IPS-18c (cell line): Measurements from ENCODE around the gene RALA.

ENCODE experiments used
- H3K4me3 ChIP-seq: 2 replicates; pipeline ENCODE4 v1.7.0; 2013; ENCODE audit warnings: low read depth, mild to moderate bottlenecking, low read length, moderate library complexity; ENCODE audit not compliant: insufficient read depth
- H3K9me3 ChIP-seq: one replicate; pipeline ENCODE4 v1.6.1; 2013; ENCODE audit warnings: mild to moderate bottlenecking, low read length, moderate library complexity; ENCODE audit not compliant: control insufficient read depth, insufficient read depth

Gene RALA

DNA sequence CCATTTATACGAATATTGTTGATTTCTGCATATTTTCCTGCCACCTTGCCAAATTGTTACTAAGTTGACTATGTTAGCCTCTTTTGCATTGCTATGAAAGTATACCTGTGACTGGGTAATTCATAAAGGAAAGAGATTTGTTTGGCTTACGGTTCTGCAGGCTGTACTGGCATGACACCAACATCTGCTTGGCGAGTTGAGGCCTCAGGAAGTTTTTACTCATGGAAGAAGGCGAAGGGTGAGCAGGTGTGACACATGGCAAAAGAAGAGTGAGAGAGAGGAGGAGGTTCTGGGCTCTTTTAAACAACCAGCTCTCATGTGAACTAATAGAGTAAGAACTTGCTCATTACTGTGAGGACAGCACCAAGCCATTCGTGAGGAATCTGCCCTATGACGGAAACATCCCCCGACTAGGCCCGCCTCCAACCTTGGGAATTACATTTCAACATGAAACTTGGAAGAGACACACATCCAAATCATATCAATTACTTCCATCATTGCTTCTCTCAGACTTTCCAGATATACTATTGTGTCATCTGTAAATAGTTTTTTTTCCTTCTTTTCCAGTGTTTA, 8.4 kb downstream of the RALA start:
- Histone ChIP-seq H3K4me3 (no peak overlapping the region), H3K9me3 (peaks cover 3% of the 10 kb centered on the region)

DNA sequence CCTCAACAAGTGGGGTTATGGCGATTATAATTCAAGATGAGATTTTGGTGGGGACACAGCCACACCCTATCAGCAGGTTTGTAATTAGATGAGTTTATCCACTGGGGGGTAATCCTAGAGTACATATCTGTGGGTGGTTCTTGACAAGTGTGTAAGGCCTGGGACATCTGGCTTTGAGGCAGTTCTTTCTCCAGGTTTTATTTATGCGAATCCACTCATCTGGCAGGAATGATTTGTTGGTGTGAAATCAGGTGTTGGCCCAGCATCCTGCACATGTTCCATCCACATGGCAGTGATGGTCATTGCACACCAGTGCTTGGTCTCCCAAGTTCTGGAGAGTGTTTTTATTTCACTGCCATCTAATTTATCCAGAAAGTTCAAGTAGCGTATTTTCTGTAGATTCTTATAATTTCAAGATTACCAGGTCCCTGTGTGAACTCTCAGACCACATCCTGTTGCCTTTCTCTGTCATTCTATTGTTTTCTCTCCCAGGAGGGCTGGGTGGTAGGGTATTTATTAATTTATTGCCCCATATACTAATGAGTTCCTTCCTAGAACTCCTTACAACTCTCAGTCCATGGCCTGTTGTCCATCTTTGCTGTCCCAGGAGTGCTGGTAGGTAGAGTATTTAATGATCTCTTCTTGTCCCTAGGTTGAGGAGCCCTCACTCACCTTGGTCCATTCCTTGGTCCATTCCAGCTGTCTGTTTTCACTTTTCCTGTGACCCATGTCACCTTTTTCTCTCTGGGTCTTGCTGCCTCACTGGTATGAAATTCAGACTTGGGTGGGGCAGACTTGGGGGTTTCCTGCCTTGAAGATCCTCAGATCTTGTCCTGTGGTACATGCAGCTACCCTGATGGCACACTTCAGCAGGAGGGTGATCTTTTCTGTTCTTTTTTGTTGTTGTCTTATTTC, 10.4 kb downstream of the RALA start:
- H3K9me3 ChIP-seq = peaks cover 3% of the 10 kb centered on the region
- H3K4me3 ChIP-seq = no peak overlapping the region

DNA sequence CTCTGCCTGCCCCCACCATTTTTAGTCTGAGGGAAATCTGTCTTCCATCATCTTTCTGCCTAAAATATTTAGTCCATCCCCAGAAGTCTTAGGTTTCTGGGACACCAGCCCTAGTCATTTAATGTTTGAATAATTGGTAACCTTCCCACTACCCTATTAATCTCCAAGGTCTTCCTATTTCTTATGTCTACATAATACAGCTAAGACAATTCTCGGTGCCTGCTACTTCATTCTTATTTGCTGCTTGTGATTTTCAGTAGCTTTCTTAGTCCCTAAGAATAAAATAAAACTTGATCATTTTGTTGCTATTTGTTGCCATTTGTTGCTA, 11.1 kb downstream of the RALA start:
- peaks cover 3% of the 10 kb centered on the region for H3K9me3 ChIP-seq
- H3K4me3 ChIP-seq = no peak overlapping the region

DNA sequence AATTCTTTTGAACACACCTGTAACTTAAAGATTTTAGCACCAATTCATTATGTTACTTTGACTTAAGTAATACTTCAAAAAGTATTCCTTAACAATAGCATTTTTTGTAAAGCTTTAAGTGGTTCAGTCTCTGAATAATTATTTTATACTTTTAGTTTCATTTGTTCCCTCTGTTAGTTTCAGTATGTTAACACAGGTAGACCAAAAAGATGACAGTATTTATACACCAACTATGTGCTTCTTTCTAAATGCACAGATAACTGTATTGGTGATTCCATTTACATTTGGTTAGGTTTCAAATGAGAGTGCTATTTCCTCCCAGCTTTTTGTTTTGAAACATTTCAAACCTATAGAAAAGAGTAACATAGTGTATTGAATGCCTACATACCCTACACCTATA, 14.0 kb downstream of the RALA start:
- H3K9me3 ChIP-seq = no peaks in the 10 kb centered on the region
- no peak overlapping the region for H3K4me3 ChIP-seq

DNA sequence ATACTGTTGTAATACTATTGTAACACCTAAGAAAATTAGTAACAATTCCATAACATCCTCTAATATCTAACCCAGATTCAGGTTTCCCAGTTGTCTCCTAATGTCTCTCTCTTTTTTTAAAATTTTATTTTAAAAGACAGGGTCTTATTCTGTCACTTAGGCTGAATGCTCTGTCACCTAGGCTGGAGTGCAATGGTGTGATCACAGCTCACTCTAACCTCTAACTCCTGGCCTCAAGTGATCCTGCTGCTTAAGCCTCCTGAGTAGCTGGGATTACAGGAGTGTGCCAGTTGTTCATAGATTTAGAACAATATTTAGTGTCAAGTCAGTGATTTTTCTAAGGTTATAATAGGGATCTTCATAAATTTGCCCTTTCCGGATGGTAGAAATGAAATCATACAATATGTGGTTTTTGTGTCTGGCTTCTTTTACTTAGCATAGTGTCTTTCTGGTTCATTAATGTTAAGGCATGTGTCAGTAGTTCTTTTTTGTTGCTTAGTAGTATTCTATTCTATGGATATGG, 14.7 kb downstream of the RALA start:
- no peaks in the 10 kb centered on the region for H3K9me3 ChIP-seq
- no peak overlapping the region for H3K4me3 ChIP-seq

DNA sequence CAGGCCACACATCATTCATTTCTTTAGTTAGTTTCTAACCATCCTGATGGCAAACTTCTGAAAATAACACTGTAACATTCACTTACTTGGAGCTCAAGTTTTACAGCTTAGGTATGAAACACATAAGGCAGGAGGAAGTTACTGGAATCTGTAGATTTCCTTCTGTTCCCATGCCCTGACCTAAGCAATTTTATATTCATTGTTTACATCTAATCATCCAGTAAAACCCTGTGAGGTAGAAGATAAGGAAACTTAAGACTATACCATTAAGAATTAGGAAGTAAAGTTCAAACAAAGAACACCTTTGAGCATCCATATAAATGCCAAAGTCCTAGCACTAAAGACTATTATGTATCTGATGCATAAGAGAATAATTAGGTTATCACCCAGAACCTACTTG, 19.5 kb downstream of the RALA start:
- Histone ChIP-seq H3K4me3 (no peak overlapping the region), H3K9me3 (no peaks in the 10 kb centered on the region)

DNA sequence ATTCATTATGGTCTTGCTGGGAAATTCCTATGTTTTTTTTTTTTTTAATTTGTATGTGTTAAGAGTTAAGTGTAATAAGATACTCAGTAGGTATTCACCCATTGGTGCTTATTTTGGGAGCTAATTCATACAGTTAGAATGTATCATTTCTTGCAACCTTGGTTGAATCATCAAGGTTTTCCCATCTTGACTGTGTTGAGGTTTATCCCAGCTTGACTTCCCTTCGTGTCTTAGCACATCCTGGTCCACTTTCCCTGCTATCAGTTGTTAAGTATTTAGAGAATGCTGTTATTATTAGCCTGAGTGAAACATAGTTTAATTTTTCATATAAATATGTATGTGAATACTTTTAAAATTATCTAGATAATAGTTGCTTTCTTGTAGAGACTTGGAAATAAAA, 20.8 kb downstream of the RALA start:
- Histone ChIP-seq H3K4me3 (no peak overlapping the region), H3K9me3 (no peaks in the 10 kb centered on the region)

DNA sequence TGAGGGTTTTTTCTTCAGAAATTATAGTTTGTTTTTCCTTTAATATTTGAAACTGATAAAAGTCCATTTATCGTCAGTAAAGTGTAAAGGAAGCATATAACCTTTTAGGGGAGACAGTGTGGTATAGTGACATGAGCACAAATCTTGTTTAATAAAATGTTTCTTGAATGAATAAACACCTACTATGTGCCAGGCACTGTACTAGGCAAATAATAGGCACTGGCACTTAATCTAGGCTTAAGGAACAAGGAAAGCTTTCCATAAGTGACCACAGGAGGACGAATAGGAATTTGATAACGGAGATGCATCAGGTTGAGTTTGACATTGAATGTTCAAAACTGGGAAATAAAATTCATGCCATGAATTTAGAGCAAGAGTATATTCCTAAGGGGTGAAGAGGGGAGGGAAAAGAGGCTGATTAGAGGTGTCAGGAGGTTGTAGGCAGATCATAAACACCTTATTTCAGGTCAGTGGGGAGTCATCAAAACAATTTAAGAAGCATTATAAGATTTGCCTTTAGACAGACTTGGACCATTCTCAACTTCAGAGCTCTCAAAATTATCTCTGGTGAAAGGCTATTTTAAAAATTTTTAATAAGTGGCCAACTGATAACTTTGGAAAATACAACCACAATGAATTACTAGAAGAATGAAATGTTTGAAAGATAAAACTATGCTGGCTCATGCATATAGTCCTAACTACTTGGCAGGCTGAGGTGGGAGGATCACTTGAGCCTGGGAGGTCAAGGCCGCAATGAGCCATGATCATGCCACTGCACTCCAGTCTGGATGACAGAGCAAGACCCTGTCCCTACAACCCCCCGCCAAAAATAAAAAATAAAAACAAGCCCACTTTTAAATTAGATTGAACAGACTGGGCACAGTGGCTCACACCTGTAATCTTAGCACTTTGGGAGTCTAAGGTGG, 22.4 kb downstream of the RALA start:
- no peaks in the 10 kb centered on the region for H3K9me3 ChIP-seq

DNA sequence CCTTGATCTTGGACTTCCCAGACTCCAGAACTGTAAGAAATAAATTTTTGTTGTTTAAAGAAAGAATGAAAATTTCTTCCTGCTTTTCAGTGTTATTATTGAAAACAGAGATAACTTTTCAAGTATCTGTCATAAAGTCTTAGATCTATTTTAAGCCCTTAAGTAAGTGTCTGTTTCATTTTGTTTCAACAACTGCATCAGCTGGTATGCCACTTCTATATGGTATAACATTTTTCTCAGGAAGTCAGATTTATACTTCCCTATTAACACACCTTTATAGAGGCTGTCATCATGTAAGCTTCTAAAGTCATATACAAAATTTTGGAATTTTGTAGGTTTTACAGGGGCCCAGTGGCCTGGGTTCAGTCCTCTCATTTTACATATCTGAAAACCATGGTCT, 24.4 kb downstream of the RALA start:
- Histone ChIP-seq H3K9me3 (no peaks in the 10 kb centered on the region), H3K4me3 (no peak overlapping the region)

More for the DNA sequence above, 22.4 kb downstream of the RALA start:
- no peak overlapping the region for H3K4me3 ChIP-seq

DNA sequence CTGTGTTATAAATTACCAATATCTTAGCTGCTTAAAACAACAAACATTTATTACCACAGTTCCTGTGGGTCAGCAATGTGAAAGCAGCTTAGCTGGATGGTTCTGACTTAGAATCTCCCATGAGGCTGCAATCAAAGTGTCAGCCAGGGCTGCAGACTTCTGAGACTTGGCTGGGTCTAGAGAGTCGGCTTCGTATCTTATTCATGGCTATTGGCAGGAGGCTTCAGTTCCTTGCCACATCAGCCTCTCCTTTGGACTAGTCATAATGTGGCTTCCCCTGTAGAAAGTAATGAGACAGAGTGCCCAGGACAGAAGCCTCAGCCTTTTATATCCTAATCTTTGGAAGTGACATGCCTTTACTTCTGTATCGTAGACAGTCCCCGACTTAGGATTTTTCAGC, 27.3 kb downstream of the RALA start:
- Histone ChIP-seq H3K9me3 (no peaks in the 10 kb centered on the region), H3K4me3 (no peak overlapping the region)

DNA sequence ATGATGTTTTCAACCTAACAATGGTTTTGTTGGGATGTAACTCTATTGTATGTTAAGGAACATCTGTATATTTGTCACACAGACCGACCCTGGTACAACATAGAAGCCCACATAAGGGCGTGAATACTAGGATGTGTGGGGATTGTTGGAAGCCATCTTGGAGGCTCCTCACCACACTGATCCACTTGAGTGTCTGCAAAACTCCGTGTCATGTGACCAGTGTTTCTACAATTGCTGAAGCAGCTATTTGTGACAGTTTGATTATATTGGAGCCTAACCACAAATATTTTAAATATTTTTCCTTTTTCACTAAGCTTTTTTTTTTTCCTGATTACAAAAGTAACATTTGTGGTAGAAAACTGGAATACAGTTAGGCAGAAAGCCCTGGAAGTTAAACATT, 27.9 kb downstream of the RALA start:
- Histone ChIP-seq H3K4me3 (no peak overlapping the region), H3K9me3 (no peaks in the 10 kb centered on the region)

DNA sequence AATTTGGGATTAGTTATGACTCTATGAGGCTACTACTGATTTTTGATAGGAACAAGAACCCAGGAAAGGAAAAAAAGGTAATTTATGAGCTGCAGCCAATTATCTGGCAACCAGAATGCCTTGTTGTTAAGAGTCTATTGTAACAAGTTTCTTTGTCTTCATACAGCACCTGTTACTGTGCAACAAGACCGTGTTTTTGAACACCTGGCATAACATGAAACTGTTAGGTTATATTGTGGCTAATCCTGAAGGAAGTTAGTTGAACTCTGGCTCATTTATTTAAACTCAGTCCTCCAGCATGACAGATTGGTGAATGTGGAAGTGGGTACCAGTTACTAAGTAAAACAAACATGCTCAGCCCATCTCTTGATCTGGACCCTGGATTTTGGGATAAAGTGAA, 33.0 kb downstream of the RALA start:
- Histone ChIP-seq H3K9me3 (no peaks in the 10 kb centered on the region), H3K4me3 (no peak overlapping the region)

DNA sequence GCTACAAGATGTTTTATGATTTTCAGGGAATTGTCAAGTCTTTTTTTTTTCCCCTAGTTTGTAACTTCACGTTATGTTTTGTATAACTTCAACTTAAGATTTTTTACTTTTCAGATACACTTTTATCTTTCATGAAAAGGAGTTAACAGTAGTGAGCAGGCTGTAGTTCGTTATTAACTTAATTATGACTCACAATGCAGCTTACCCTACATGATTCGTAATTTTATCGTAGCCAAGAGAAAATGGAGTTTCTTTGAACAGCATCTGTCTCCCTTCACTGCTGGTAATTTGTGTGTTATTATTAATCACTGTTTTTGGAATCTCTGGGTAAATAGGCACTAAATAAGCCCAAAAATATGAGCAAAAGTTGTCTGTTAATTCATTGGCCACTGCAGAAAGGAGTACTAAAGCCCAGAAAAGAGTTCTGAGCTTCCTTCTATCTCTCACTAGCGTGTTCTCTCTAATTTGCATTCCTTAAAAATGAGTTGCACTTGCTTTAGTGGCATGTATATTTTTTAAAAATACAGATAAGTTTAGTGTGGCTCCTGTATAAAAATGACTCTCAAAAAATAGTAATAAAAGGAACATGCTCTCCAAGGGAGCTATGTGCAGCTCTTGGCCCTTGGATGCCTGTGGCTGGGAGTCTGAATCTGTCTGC, 36.1 kb downstream of the RALA start:
- Histone ChIP-seq H3K9me3 (no peaks in the 10 kb centered on the region), H3K4me3 (no peak overlapping the region)

DNA sequence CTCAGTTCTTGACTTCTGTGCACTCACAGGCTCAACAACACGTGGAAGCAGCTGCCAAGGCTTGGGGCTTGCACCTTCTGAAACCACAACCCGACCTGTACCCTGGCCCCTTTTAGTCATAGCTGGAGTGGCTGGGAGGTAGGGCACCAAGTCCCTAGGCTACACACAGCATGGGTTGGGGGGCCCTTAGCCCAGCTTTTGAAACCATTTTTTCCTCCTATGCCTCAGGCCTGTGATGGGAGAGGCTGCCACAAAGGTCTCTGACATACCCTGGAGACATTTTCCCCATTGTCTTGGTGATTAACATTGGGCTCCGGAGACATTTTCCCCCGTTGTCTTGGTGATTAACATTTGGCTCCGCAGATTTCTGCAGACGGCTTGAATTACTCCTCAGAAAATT, 38.6 kb downstream of the RALA start:
- Histone ChIP-seq H3K9me3 (no peaks in the 10 kb centered on the region), H3K4me3 (no peak overlapping the region)

DNA sequence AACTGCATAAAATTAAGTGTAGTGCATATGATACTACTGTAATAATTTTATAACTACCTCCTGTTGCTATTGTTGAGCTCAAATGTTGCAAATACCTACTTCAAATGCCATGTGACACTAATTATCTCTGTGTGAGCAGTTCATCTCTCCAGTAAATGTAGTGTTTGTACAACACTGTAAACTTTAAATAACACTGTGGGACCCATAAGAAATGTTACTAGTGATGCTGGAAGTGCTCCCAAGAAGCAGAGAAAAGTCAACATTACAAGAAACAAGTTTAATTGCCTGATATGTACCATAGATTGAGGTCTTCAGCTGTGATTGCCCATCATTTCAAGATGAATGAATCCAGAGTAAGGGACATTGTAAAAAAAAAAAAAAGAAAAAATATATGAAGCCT, 39.9 kb downstream of the RALA start:
- no peaks in the 10 kb centered on the region for H3K9me3 ChIP-seq
- no peak overlapping the region for H3K4me3 ChIP-seq

DNA sequence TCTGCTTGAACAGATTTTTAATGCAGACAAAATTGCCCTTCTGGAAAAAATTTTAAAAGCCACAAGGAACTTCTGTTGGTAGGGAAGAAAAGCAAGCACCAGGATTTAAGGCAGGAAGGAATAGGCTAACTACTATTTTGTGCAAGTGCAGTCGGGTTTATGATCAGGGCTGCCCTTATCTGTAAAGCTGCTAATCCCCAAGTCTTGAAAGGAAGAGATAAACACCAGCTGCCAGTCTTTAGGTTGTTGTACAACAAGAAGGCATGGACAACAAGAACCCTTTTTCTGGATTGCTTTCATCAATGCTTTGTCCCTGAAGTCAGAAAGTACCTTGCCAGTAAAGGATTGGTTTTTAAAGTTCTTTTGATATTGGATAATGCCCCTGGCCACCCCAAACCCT, 40.7 kb downstream of the RALA start:
- Histone ChIP-seq H3K4me3 (no peak overlapping the region), H3K9me3 (no peaks in the 10 kb centered on the region)

DNA sequence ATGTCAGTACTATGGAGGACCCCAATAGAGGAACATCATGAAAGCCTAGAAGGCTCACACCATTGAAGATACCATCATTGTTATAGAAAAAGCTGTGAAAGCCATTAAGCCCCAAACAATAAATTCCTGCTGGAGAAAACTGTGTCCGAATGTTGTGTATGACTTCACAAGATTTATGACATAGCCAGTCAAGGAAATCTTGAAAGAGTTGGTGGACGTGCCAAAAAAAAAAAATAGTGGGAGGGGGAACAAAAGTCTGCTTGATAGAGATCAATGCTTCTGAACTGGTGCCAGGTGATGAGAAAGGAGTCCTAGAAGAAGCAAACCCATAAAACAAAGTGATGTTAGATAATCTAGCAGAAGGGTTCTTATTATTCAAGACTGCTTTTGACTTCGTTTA, 41.2 kb downstream of the RALA start:
- H3K4me3 ChIP-seq = no peak overlapping the region
- no peaks in the 10 kb centered on the region for H3K9me3 ChIP-seq
